Activated CD4-positive, alpha-beta memory T cell treated with anti-CD3 and anti-CD28 coated beads for 36 hours (primary cell): ENCODE data around the gene BASP1. TPM values are rescaled to one million over a fixed set of nuclear protein-coding genes. Genes with fewer than 3 reads are reported as not detected.
"Not testable (repeated sequence)": the region's sequence is repeated elsewhere in the genome, so short reads cannot be mapped to it uniquely, and the experiment has no call there.

Source experiments
- CTCF ChIA-PET: fragments of 350-600 bp; sonication (Branson Sonifier 250); formaldehyde crosslinking; loops from one replicate; lab custom pipeline; 2021; ENCODE audit warnings: antibody characterized with exemption, inconsistent platforms; lab: Charles Lee
- POLR2A ChIA-PET: fragments of 350-600 bp; sonication (Branson Sonifier 250); formaldehyde crosslinking; loops from one replicate; lab custom pipeline; 2021; ENCODE audit warnings: antibody characterized with exemption; lab: Charles Lee
- DNase-seq: peaks from one replicate; pipeline ENCODE4 v3.0.0-alpha.2; 2020
- H3K27ac Mint-ChIP-seq: one replicate; pipeline ENCODE4 v1.8.0; 2021; ENCODE audit warnings: mixed read lengths
- H3K27me3 Mint-ChIP-seq: one replicate; pipeline ENCODE4 v1.8.0; 2021; ENCODE audit warnings: mixed read lengths
- H3K36me3 Mint-ChIP-seq: one replicate; pipeline ENCODE4 v1.8.0; 2021; ENCODE audit warnings: mixed read lengths
- H3K4me1 Mint-ChIP-seq: one replicate; pipeline ENCODE4 v1.8.0; 2021; ENCODE audit warnings: low read depth, mixed read lengths
- H3K4me3 Mint-ChIP-seq: one replicate; pipeline ENCODE4 v1.8.0; 2021; ENCODE audit warnings: mild to moderate bottlenecking, mixed read lengths
- H3K9me3 Mint-ChIP-seq: one replicate; pipeline ENCODE4 v1.8.0; 2021; ENCODE audit warnings: mixed read lengths
- intact Hi-C: fragments of 100-400 bp; cut with micrococcal nuclease; formaldehyde crosslinking; loops from one replicate; pipeline ENCODE4 v1.15.1; 2023
- total RNA-seq, 2 experiments: library from RNA; stranded (reverse); gene quantifications; one replicate each; pipeline ENCODE4 v1.2.3, GENCODE V29; 2021

BASP1 gene
- total RNA-seq, 2 experiments from 2014 or later: 0.27 to 0.48 TPM

- ChIA-PET CTCF (no interaction called here), POLR2A (no interaction called here)
- Mint-ChIP-seq H3K36me3 (no peaks in the 10 kb centered on the region), H3K4me1 (peaks cover 4% of the 10 kb centered on the region), H3K4me3 (no peak overlapping the region), H3K27ac (no peak overlapping the region), H3K27me3 (peaks cover 4% of the 10 kb centered on the region), H3K9me3 (no peaks in the 10 kb centered on the region)
- no peak for DNase-seq
- intact Hi-C loops: loop anchor here (5.0 kb wide), 1 partner anchor 557 kb away; no protein-coding TSS in a partner anchor
These were observed 32.8 kb upstream of the BASP1 start for GRCh38 chr5:17184588-17184987.

GRCh38 chr5:17185349-17185748, 32.1 kb upstream of the BASP1 start:
- no peak overlapping the region for H3K27ac Mint-ChIP-seq
- H3K4me3 Mint-ChIP-seq: no peak overlapping the region
- H3K4me1 Mint-ChIP-seq: peaks cover 4% of the 10 kb centered on the region
- no peaks in the 10 kb centered on the region for H3K9me3 Mint-ChIP-seq
- intact Hi-C loops: no loop called here
- ChIA-PET CTCF (no interaction called here), POLR2A (no interaction called here)
- no peak for DNase-seq
- H3K36me3 Mint-ChIP-seq: no peaks in the 10 kb centered on the region
- peaks cover 3% of the 10 kb centered on the region for H3K27me3 Mint-ChIP-seq

- ChIA-PET CTCF (no interaction called here), POLR2A (no interaction called here)
- Mint-ChIP-seq H3K36me3 (no peaks in the 10 kb centered on the region), H3K27me3 (peaks cover 3% of the 10 kb centered on the region), H3K9me3 (no peaks in the 10 kb centered on the region), H3K4me3 (no peak overlapping the region), H3K4me1 (peaks cover 4% of the 10 kb centered on the region), H3K27ac (no peak overlapping the region)
- intact Hi-C loops: no loop called here
- no peak for DNase-seq
These were observed 31.7 kb upstream of the BASP1 start for GRCh38 chr5:17185773-17186172.

- ChIA-PET POLR2A (no interaction called here), CTCF (no interaction called here)
- Mint-ChIP-seq H3K27ac (no peak overlapping the region), H3K4me1 (peaks cover 4% of the 10 kb centered on the region), H3K27me3 (peaks cover 3% of the 10 kb centered on the region), H3K9me3 (no peaks in the 10 kb centered on the region), H3K36me3 (no peaks in the 10 kb centered on the region), H3K4me3 (no peak overlapping the region)
- intact Hi-C loops: no loop called here
- no peak for DNase-seq
These were observed 31.2 kb upstream of the BASP1 start for GRCh38 chr5:17186256-17186655.

GRCh38 chr5:17187011-17187785, 30.2 kb upstream of the BASP1 start:
- peaks cover 3% of the 10 kb centered on the region for H3K27me3 Mint-ChIP-seq
- H3K9me3 Mint-ChIP-seq: no peaks in the 10 kb centered on the region
- ChIA-PET POLR2A (no interaction called here), CTCF (interaction anchor here (1.1 kb wide), 2 partner anchors 37 to 396 kb away, joined by 3 read pairs; no protein-coding TSS in a partner anchor)
- no peak overlapping the region for H3K27ac Mint-ChIP-seq
- no peaks in the 10 kb centered on the region for H3K36me3 Mint-ChIP-seq
- DNase-seq: no peak
- intact Hi-C loops: no loop called here
- H3K4me1 Mint-ChIP-seq: peaks cover 2% of the 10 kb centered on the region
- no peak overlapping the region for H3K4me3 Mint-ChIP-seq

GRCh38 chr5:17187786-17188170, 29.7 kb upstream of the BASP1 start:
- intact Hi-C loops: no loop called here
- POLR2A ChIA-PET: no interaction called here
- CTCF ChIA-PET: interaction anchor here (1.1 kb wide), 2 partner anchors 38 to 396 kb away, joined by 3 read pairs; no protein-coding TSS in a partner anchor
- no peak overlapping the region for H3K27ac Mint-ChIP-seq
- H3K4me1 Mint-ChIP-seq: peaks cover 2% of the 10 kb centered on the region
- H3K4me3 Mint-ChIP-seq: no peak overlapping the region
- no peaks in the 10 kb centered on the region for H3K9me3 Mint-ChIP-seq
- peaks cover 3% of the 10 kb centered on the region for H3K27me3 Mint-ChIP-seq
- H3K36me3 Mint-ChIP-seq: no peaks in the 10 kb centered on the region
- DNase-seq: no peak

- intact Hi-C loops: loop anchor here (1.0 kb wide), 2 partner anchors 255 to 398 kb away; no protein-coding TSS in a partner anchor
- peaks cover 2% of the 10 kb centered on the region for H3K4me1 Mint-ChIP-seq
- no peak overlapping the region for H3K4me3 Mint-ChIP-seq
- H3K27ac Mint-ChIP-seq: no peak overlapping the region
- peaks cover 3% of the 10 kb centered on the region for H3K27me3 Mint-ChIP-seq
- ChIA-PET POLR2A (no interaction called here), CTCF (interaction anchor here (0.6 to 3.0 kb wide), 19 partner anchors 8 to 707 kb away, joined by 3 to 14 read pairs (median 4); no protein-coding TSS in a partner anchor)
- no peaks in the 10 kb centered on the region for H3K9me3 Mint-ChIP-seq
- peak; percentile 64 for DNase-seq
- no peaks in the 10 kb centered on the region for H3K36me3 Mint-ChIP-seq
These were observed 27.9 kb upstream of the BASP1 start for GRCh38 chr5:17189381-17190036.

GRCh38 chr5:17190242-17190778, 27.1 kb upstream of the BASP1 start:
- Mint-ChIP-seq H3K4me3 (no peak overlapping the region), H3K4me1 (peaks cover 2% of the 10 kb centered on the region), H3K36me3 (no peaks in the 10 kb centered on the region), H3K27ac (no peak overlapping the region), H3K9me3 (no peaks in the 10 kb centered on the region), H3K27me3 (peaks cover 3% of the 10 kb centered on the region)
- ChIA-PET POLR2A (no interaction called here), CTCF (interaction anchor here (0.6 to 3.0 kb wide), 20 partner anchors 9 to 707 kb away, joined by 3 to 14 read pairs (median 4); no protein-coding TSS in a partner anchor)
- intact Hi-C loops: no loop called here
- DNase-seq: no peak

- H3K4me1 Mint-ChIP-seq: peaks cover 2% of the 10 kb centered on the region
- peaks cover 3% of the 10 kb centered on the region for H3K27me3 Mint-ChIP-seq
- H3K27ac Mint-ChIP-seq: no peak overlapping the region
- no peak overlapping the region for H3K4me3 Mint-ChIP-seq
- H3K9me3 Mint-ChIP-seq: no peaks in the 10 kb centered on the region
- intact Hi-C loops: no loop called here
- DNase-seq: no peak
- ChIA-PET POLR2A (no interaction called here), CTCF (interaction anchor here (0.7 to 3.0 kb wide), 13 partner anchors 12 to 640 kb away, joined by 3 to 14 read pairs (median 4); no protein-coding TSS in a partner anchor)
- H3K36me3 Mint-ChIP-seq: no peaks in the 10 kb centered on the region
These were observed 26.5 kb upstream of the BASP1 start for GRCh38 chr5:17190799-17191391.

GRCh38 chr5:17191574-17191973, 25.9 kb upstream of the BASP1 start:
- H3K27ac Mint-ChIP-seq, DNase-seq, H3K27me3 Mint-ChIP-seq, H3K36me3 Mint-ChIP-seq, H3K4me1 Mint-ChIP-seq, POLR2A ChIA-PET, intact Hi-C loops, H3K4me3 Mint-ChIP-seq, H3K9me3 Mint-ChIP-seq: not testable (repeated sequence)
- CTCF ChIA-PET: interaction anchor here (0.6 to 3.0 kb wide), 11 partner anchors 14 to 1176 kb away, joined by 3 to 14 read pairs (median 3); no protein-coding TSS in a partner anchor

- Mint-ChIP-seq H3K9me3 (no peaks in the 10 kb centered on the region), H3K4me1 (peaks cover 2% of the 10 kb centered on the region), H3K36me3 (no peaks in the 10 kb centered on the region), H3K27me3 (peaks cover 3% of the 10 kb centered on the region), H3K27ac (no peak overlapping the region), H3K4me3 (no peak overlapping the region)
- intact Hi-C loops: no loop called here
- POLR2A ChIA-PET: no interaction called here
- no peak for DNase-seq
- CTCF ChIA-PET: interaction anchor here (0.6 to 1.0 kb wide), 5 partner anchors 29 to 1175 kb away, joined by 3 to 4 read pairs (median 3); no protein-coding TSS in a partner anchor
These were observed 25.2 kb upstream of the BASP1 start for GRCh38 chr5:17192191-17192590.

GRCh38 chr5:17196024-17196423, 21.4 kb upstream of the BASP1 start:
- no peak overlapping the region for H3K27ac Mint-ChIP-seq
- no peak overlapping the region for H3K4me3 Mint-ChIP-seq
- CTCF ChIA-PET: no interaction called here
- POLR2A ChIA-PET: no interaction called here
- no peak for DNase-seq
- intact Hi-C loops: no loop called here
- H3K9me3 Mint-ChIP-seq: peaks cover 4% of the 10 kb centered on the region
- no peaks in the 10 kb centered on the region for H3K4me1 Mint-ChIP-seq
- no peaks in the 10 kb centered on the region for H3K36me3 Mint-ChIP-seq
- no peaks in the 10 kb centered on the region for H3K27me3 Mint-ChIP-seq
